Common myeloid progenitor, CD34-positive (primary cell): ENCODE measurements around the gene ZMYND8.

Experiments used
- CTCF ChIA-PET: fragments of 350-600 bp; sonication (Branson Sonifier 250); formaldehyde crosslinking; loops from one replicate; lab custom pipeline; 2021; ENCODE audit warnings: antibody characterized with exemption; lab: Charles Lee
- POLR2A ChIA-PET: fragments of 350-600 bp; sonication (Branson Sonifier 250); formaldehyde crosslinking; loops from one replicate; lab custom pipeline; 2021; ENCODE audit warnings: antibody characterized with exemption; lab: Charles Lee
- DNase-seq, 3 donors: peaks; one replicate each; pipeline versions ENCODE4 v3.0.0 to v3.0.0-alpha.2; 2013
- H3K27ac ChIP-seq, 2 experiments: 1 replicate in 1 of 2; 2 replicates in 1 of 2; pipeline ENCODE4 v1.7.0; 2013; ENCODE audit warnings: inconsistent platforms in 2 of 2, low read length in 2 of 2, mild to moderate bottlenecking in 2 of 2, low read depth in 1 of 2, moderate library complexity in 1 of 2; ENCODE audit not compliant: severe bottlenecking in 2 of 2, insufficient read depth in 1 of 2, poor library complexity in 1 of 2
- H3K27me3 ChIP-seq, 5 experiments: replicated peaks in 2 of 5; 1 replicate in 3 of 5; 2 replicates in 2 of 5; pipeline versions ENCODE4 v1.6.1 to v1.7.0; 2013; ENCODE audit warnings: low read length in 4 of 5, mild to moderate bottlenecking in 2 of 5, moderate library complexity in 2 of 5, inconsistent platforms in 1 of 5; ENCODE audit not compliant: insufficient read depth in 5 of 5, control insufficient read depth in 4 of 5
- H3K36me3 ChIP-seq, 4 experiments: 1 replicate in 2 of 4; 2 replicates in 2 of 4; pipeline versions ENCODE4 v1.6.1 to v1.7.0; 2013; ENCODE audit warnings: low read length in 3 of 4, control low read depth in 1 of 4, mild to moderate bottlenecking in 1 of 4; ENCODE audit not compliant: control insufficient read depth in 4 of 4, insufficient read depth in 4 of 4
- H3K4me1 ChIP-seq, 4 experiments: 1 replicate in 3 of 4; 2 replicates in 1 of 4; pipeline versions ENCODE4 v1.6.1 to v1.7.1; 2013; ENCODE audit warnings: low read length in 3 of 4, mild to moderate bottlenecking in 3 of 4, control low read depth in 1 of 4, inconsistent platforms in 1 of 4, moderate library complexity in 1 of 4; ENCODE audit not compliant: control insufficient read depth in 4 of 4, insufficient read depth in 4 of 4; ENCODE audit errors: control extremely low read depth in 1 of 4
- H3K4me3 ChIP-seq, 7 experiments: 1 replicate in 4 of 7; 2 replicates in 3 of 7; pipeline versions ENCODE4 v1.5.1 to v1.7.0; 2013; ENCODE audit warnings: mild to moderate bottlenecking in 7 of 7, low read length in 6 of 7, moderate library complexity in 6 of 7, inconsistent platforms in 2 of 7, low read depth in 2 of 7, control low read depth in 1 of 7; ENCODE audit not compliant: insufficient read depth in 4 of 7, control insufficient read depth in 1 of 7; ENCODE audit errors: extremely low read depth in 1 of 7
- H3K9me3 ChIP-seq, 5 experiments: 1 replicate in 4 of 5; 2 replicates in 1 of 5; pipeline versions ENCODE4 v1.6.1 to v1.7.1; 2013; ENCODE audit warnings: low read length in 4 of 5, mild to moderate bottlenecking in 2 of 5, inconsistent platforms in 1 of 5, low read depth in 1 of 5, moderate library complexity in 1 of 5; ENCODE audit not compliant: control insufficient read depth in 4 of 5, insufficient read depth in 2 of 5; ENCODE audit errors: control extremely low read depth in 1 of 5
- WGBS: methylation state at CpG from one replicate; pipeline ENCODE4 v1.1.5; 2013; ENCODE audit not compliant: insufficient coverage; 5-methylcytosine and 5-hydroxymethylcytosine counted together

ZMYND8 gene

DNA sequence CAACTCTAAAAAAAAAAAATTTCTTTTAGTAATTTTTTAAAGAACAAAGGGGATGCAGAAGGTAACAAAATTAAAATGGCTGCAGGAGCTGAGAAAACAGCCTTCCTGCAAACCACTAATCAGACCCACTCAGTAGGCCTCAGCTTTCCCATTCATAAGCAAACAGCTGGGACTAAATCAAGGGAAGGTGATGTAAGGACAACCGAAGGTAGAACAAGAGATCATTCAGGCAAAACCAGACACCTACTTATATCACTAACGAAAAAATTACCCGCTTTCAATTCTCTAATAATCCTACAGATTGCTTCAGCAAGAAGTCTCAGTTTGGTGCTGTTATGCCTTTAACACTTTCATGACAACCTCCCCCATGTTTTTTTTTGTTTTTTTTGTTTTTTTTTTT, 124.0 kb downstream of the ZMYND8 start:
- WGBS, result 94% methylated on average over 3 of the region's 3 CpGs
- no peaks in the 10 kb centered on the region for H3K27me3 ChIP-seq
- DNase-seq, result no peak
- H3K27ac ChIP-seq, result no peak overlapping the region
- peaks cover 37 to 95% (median 63%) of the 10 kb centered on the region in 4 experiments for H3K36me3 ChIP-seq
- no peaks in the 10 kb centered on the region for H3K4me1 ChIP-seq
- H3K9me3 ChIP-seq, result no peaks in the 10 kb centered on the region
- CTCF ChIA-PET, result interaction anchor here (1.0 to 2.0 kb wide), 2 partner anchors 18 to 1388 kb away, joined by 4 read pairs; no protein-coding TSS in a partner anchor
- POLR2A ChIA-PET, result no interaction called here
- no peak overlapping the region for H3K4me3 ChIP-seq

DNA sequence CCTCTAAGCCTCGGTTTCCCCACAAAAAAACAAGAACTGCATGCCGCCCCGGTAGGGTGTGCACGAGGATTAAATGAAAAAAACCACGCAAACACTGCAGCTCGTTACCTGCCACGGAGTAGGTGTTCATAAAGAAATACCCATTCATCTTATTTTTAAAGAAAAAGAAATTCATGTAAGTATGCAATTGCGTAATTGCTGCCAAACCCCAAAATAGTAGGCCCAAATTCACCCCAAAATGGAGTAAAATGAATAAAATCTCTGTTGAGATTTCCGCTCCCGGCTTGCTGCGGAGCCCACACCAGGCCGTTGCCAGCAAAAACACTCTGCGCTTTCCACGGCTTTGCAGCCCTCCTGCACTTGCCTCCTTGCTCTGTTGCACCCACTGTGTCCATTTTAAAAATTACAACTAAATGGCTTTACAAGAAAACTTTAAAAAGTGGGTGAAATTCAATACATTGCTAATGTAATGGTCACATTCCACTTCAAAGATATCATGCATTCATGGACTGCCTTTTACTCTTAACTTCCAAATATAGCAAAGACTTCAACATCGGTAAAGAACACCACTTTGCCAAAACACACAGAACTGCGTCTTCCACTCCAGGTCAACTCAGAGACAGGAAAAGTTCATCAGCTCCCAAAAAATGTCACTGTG, 125.0 kb downstream of the ZMYND8 start:
- 97% methylated on average over 12 of the region's 16 CpGs for WGBS
- CTCF ChIA-PET, result interaction anchor here (2.0 kb wide), 1 partner anchor 19 kb away, joined by 4 read pairs; no protein-coding TSS in a partner anchor
- no peaks in the 10 kb centered on the region for H3K27me3 ChIP-seq
- H3K4me3 ChIP-seq, result no peak overlapping the region
- no peaks in the 10 kb centered on the region for H3K4me1 ChIP-seq
- H3K9me3 ChIP-seq, result no peaks in the 10 kb centered on the region
- H3K36me3 ChIP-seq, result peaks cover 42 to 96% (median 67%) of the 10 kb centered on the region in 4 experiments
- POLR2A ChIA-PET, result no interaction called here
- H3K27ac ChIP-seq, result no peak overlapping the region
- DNase-seq, result no peak

DNA sequence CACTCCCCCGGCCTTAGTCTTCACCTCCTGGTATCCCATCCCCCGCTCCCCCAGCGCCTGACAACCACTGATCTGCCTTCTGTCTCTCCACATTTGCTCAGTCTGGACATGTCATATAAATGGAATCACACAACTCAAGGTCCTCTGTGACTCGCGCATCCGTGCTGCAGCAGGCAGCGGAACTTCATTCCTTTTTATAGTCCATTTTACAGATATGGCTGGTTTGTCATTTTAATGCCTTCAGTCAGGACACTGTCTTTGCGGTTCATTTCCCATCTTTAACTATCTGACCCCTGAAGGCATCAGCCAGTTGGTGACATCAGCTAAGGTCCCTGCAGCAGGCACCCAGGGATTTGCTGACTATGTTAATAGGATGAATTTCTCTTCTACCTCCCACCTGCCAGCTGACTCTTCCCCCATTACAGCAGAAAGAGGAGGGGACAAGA, 125.7 kb downstream of the ZMYND8 start:
- CTCF ChIA-PET, result interaction anchor here (1.5 kb wide), 1 partner anchor 9 kb away, joined by 3 read pairs; no protein-coding TSS in a partner anchor
- Histone ChIP-seq H3K27me3 (no peaks in the 10 kb centered on the region), H3K9me3 (no peaks in the 10 kb centered on the region), H3K36me3 (peaks cover 41 to 95% (median 64%) of the 10 kb centered on the region in 4 experiments), H3K4me3 (no peak overlapping the region), H3K4me1 (no peaks in the 10 kb centered on the region), H3K27ac (no peak overlapping the region)
- DNase-seq, result no peak
- POLR2A ChIA-PET, result no interaction called here
- WGBS, result 95% methylated on average over 8 of the region's 8 CpGs

DNA sequence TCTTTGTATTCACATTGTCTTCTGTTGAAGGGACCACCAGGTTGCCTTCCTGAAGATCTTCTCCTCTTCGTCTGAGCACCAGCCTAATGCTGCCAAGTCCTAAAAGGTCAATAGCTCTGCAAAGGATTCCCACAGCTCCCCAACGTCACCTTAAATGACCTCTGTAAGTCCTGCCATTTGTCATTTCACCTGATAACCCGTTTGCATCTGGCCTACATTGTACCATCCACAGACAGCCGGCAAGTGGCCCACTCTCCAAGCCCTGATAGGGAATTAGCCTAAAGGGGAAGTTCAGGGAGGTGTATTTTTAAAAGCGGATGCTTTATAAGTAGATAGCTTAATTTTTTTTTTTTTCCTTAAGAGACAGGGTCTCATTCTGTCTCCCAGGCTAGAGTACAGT, 127.8 kb downstream of the ZMYND8 start:
- ChIA-PET POLR2A (no interaction called here), CTCF (interaction anchor here (0.7 to 1.2 kb wide), 2 partner anchors 12 to 15 kb away, joined by 3 read pairs; no protein-coding TSS in a partner anchor)
- Histone ChIP-seq H3K27me3 (no peaks in the 10 kb centered on the region), H3K4me3 (no peak overlapping the region), H3K27ac (no peak overlapping the region), H3K9me3 (no peaks in the 10 kb centered on the region), H3K36me3 (peaks cover 41 to 90% (median 62%) of the 10 kb centered on the region in 4 experiments), H3K4me1 (no peaks in the 10 kb centered on the region)
- no peak for DNase-seq
- 98% methylated on average over 3 of the region's 5 CpGs for WGBS

DNA sequence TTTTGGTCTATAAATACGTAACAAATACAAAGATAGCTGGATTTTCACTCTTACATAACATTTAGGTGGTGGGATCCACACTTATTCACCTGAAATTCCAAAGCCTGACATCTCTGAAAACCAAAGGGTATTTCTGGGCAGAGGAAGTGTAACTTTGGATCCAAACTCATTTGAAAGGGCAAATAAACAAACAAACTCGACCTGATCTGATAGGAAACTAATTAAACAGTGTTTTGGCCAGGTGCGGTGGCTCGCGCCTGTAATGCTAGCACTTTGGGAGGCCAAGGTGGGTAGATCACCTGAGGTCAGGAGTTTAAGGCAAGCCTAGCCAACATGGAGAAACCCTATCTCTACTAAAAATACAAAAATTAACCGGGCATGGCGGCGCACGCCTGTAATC, 128.9 kb downstream of the ZMYND8 start:
- Histone ChIP-seq H3K36me3 (peaks cover 38 to 89% (median 63%) of the 10 kb centered on the region in 4 experiments), H3K9me3 (no peaks in the 10 kb centered on the region), H3K4me1 (no peaks in the 10 kb centered on the region), H3K27ac (no peak overlapping the region), H3K27me3 (no peaks in the 10 kb centered on the region), H3K4me3 (no peak overlapping the region)
- DNase-seq, result no peak
- ChIA-PET CTCF (interaction anchor here (1.3 kb wide), 1 partner anchor 157 kb away, joined by 3 read pairs; no protein-coding TSS in a partner anchor), POLR2A (no interaction called here)
- WGBS, result 91% methylated on average over 6 of the region's 9 CpGs

DNA sequence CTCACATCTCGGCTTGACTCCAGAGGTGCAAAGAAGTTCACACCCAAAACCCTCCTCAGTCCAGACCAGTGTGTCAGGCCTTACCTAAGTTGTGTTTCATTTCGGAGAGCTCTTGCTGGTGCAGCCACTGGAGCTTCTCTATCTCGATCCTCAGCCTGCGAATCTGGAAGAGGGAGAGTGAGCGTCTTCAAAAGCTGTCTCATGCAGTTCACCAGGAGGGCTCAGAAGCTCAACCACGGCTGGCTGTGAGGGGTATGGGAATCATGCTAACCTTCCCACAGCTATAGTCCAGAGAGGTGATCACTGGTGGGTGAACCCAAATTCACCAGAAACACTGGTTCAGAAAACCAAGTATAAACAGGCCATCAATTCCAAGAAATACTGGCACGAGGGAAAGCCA, 129.4 kb downstream of the ZMYND8 start:
- 98% methylated on average over 4 of the region's 7 CpGs for WGBS
- no peak for DNase-seq
- ChIA-PET CTCF (interaction anchor here (1.3 kb wide), 1 partner anchor 157 kb away, joined by 3 read pairs; no protein-coding TSS in a partner anchor), POLR2A (no interaction called here)
- no peak overlapping the region for H3K4me3 ChIP-seq
- H3K36me3 ChIP-seq, result peaks cover 40 to 89% (median 62%) of the 10 kb centered on the region in 4 experiments
- no peaks in the 10 kb centered on the region for H3K9me3 ChIP-seq
- H3K4me1 ChIP-seq, result no peaks in the 10 kb centered on the region
- no peak overlapping the region for H3K27ac ChIP-seq
- H3K27me3 ChIP-seq, result no peaks in the 10 kb centered on the region

DNA sequence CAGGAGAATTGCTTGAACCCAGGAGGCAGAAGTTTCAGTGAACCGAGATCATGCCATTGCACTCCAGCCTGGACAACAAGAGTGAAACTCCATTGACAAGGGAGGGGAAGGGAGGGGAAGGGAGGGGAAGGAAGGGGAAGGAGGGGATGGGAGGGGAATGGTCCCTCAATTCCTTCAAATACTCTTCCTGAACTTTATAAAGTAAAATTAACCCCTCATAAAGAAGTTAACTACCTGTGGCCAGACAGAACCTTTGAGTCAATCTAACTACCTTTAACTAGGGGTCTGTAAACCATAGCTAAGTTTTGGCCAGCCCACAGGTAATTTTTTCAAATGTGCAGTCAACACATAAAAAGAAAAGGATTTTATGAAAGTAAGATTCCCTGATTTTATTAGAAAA, 131.0 kb downstream of the ZMYND8 start:
- DNase-seq, result no peak
- Histone ChIP-seq H3K9me3 (no peaks in the 10 kb centered on the region), H3K36me3 (peaks cover 34 to 89% (median 63%) of the 10 kb centered on the region in 4 experiments), H3K27ac (no peak overlapping the region), H3K27me3 (no peaks in the 10 kb centered on the region), H3K4me1 (no peaks in the 10 kb centered on the region), H3K4me3 (no peak overlapping the region)
- ChIA-PET CTCF (no interaction called here), POLR2A (no interaction called here)
- 100% methylated on average over 1 of the region's 1 CpG for WGBS
